ENCODE data around the gene CNNM1. TPM values are rescaled to one million over a fixed set of nuclear protein-coding genes. Genes with fewer than 3 reads are reported as not detected.

Gene CNNM1
- total RNA-seq, 1 donor from 2014 or later = 2.5 TPM

DNA sequence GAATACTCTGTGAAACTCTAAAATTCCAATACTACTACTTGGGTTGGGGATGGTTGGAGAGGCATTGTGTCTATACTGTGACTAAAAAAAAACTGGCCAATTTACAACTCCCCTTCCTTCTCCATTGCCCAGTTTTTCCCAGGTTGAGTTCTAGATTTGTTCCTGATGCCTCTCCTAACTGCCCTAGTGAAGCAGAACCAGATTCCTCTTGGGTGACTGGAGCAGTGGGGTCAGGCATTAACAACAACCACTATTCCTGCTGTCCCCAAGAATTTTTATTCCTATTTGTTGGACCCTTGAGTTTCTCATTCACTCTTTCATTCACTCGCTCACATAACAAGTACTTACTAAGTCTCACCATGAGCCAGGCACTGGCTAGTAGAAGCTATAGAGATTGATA is 95.5 kb downstream of the CNNM1 start:
- Histone ChIP-seq H3K79me2 (ENCODE audit: insufficient read depth, low read length) (peaks cover 38% of the 10 kb centered on the region), H3K9ac (ENCODE audit: low read length) (no peak overlapping the region), H3K9me3 (ENCODE audit: insufficient read depth, low read depth, low read length) (no peaks in the 10 kb centered on the region), H3K27me3 (ENCODE audit: insufficient read depth, low read length) (no peaks in the 10 kb centered on the region), H3K36me3 (ENCODE audit: insufficient read depth, low read length) (peaks cover 6% of the 10 kb centered on the region), H2AFZ (ENCODE audit: low read depth, low read length) (no peak overlapping the region), H3K27ac (ENCODE audit: low read depth, low read length) (no peak overlapping the region), H3K4me3 (ENCODE audit: insufficient read depth, low read depth, low read length) (no peak overlapping the region), H4K20me1 (ENCODE audit: insufficient read depth, low read length) (peaks cover 16% of the 10 kb centered on the region), H3K4me1 (ENCODE audit: insufficient read depth, low read length) (peaks cover 2% of the 10 kb centered on the region), H3K4me2 (ENCODE audit: low read length) (no peak overlapping the region)
- DNase-seq (ENCODE audit: low read depth) = no peak
- Mint-ChIP-seq H3K36me3 (ENCODE audit: low read depth, unreplicated experiment) (peaks cover 6% of the 10 kb centered on the region), H3K4me3 (ENCODE audit: unreplicated experiment) (no peak overlapping the region), H3K27me3 (ENCODE audit: low read depth, unreplicated experiment) (no peaks in the 10 kb centered on the region), H3K4me1 (ENCODE audit: low read depth, unreplicated experiment) (peaks cover 8% of the 10 kb centered on the region), H3K27ac (ENCODE audit: unreplicated experiment) (no peak overlapping the region), H3K9me3 (ENCODE audit: unreplicated experiment) (no peaks in the 10 kb centered on the region)
- TF ChIP-seq, protein P1, sequence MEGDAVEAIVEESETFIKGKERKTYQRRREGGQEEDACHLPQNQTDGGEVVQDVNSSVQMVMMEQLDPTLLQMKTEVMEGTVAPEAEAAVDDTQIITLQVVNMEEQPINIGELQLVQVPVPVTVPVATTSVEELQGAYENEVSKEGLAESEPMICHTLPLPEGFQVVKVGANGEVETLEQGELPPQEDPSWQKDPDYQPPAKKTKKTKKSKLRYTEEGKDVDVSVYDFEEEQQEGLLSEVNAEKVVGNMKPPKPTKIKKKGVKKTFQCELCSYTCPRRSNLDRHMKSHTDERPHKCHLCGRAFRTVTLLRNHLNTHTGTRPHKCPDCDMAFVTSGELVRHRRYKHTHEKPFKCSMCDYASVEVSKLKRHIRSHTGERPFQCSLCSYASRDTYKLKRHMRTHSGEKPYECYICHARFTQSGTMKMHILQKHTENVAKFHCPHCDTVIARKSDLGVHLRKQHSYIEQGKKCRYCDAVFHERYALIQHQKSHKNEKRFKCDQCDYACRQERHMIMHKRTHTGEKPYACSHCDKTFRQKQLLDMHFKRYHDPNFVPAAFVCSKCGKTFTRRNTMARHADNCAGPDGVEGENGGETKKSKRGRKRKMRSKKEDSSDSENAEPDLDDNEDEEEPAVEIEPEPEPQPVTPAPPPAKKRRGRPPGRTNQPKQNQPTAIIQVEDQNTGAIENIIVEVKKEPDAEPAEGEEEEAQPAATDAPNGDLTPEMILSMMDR (IDR thresholded peaks at IDR 0.05; ENCODE audit: insufficient read depth, low read depth, low read length) = no peak
- no peak for TF ChIP-seq EZH2 (IDR thresholded peaks at IDR 0.05; ENCODE audit: insufficient read depth, low read length)
- no peak for FAIRE-seq

DNA sequence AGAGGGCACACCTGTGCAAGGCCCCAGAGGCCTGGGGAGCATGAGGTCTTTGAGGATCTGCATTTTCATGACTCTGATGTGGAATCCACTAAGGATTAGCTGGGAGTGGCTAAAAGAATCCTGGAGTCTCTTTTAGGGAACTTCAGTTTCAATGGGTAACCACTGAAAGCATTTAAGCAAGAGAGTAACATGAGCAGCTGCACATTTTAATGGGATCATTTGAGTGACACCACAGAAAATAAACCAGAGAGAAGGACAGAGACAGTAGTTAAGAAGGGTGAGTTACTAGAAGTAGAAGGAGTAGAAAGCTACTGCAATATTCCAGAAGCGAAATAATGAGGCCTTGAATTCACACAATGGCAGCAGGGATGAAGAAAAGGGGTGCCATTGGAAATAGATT is 96.0 kb downstream of the CNNM1 start:
- DNase-seq (ENCODE audit: low read depth) (no peak), FAIRE-seq (no peak)
- Mint-ChIP-seq H3K36me3 (ENCODE audit: low read depth, unreplicated experiment) (peaks cover 5% of the 10 kb centered on the region), H3K4me1 (ENCODE audit: low read depth, unreplicated experiment) (peaks cover 11% of the 10 kb centered on the region), H3K27ac (ENCODE audit: unreplicated experiment) (no peak overlapping the region), H3K27me3 (ENCODE audit: low read depth, unreplicated experiment) (no peaks in the 10 kb centered on the region), H3K4me3 (ENCODE audit: unreplicated experiment) (no peak overlapping the region), H3K9me3 (ENCODE audit: unreplicated experiment) (no peaks in the 10 kb centered on the region)
- H3K4me1 ChIP-seq (ENCODE audit: insufficient read depth, low read length) = peaks cover 6% of the 10 kb centered on the region
- H2AFZ ChIP-seq (ENCODE audit: low read depth, low read length) = no peak overlapping the region
- no peak for TF ChIP-seq EZH2 (IDR thresholded peaks at IDR 0.05; ENCODE audit: insufficient read depth, low read length)
- TF ChIP-seq, protein P1 (IDR thresholded peaks at IDR 0.05; ENCODE audit: insufficient read depth, low read depth, low read length) = no peak
- H3K27me3 ChIP-seq (ENCODE audit: insufficient read depth, low read length) = no peaks in the 10 kb centered on the region
- H3K9me3 ChIP-seq (ENCODE audit: insufficient read depth, low read depth, low read length) = no peaks in the 10 kb centered on the region
- peaks cover 16% of the 10 kb centered on the region for H4K20me1 ChIP-seq (ENCODE audit: insufficient read depth, low read length)
- no peak overlapping the region for H3K4me2 ChIP-seq (ENCODE audit: low read length)
- H3K27ac ChIP-seq (ENCODE audit: low read depth, low read length) = no peak overlapping the region
- peaks cover 6% of the 10 kb centered on the region for H3K36me3 ChIP-seq (ENCODE audit: insufficient read depth, low read length)
- no peak overlapping the region for H3K4me3 ChIP-seq (ENCODE audit: insufficient read depth, low read depth, low read length)
- H3K79me2 ChIP-seq (ENCODE audit: insufficient read depth, low read length) = peaks cover 44% of the 10 kb centered on the region
- no peak overlapping the region for H3K9ac ChIP-seq (ENCODE audit: low read length)

DNA sequence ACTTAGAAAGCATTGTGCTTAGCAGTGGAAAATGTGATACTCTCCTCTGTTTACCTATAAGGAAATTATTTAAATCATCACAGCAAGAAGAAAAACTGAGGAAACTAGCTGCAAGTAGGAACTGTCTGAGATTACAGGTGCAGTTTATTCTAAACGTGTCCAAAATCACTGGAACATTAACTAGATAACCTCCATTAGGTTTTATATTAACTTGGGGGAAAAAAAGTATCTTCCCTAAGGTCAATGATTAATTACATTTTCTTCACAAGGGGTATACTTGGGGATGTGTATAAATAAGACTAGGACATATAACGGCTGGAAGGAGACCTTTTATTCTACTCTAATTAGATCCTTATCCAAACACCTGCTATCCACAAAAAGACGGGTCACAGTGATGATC is 97.5 kb downstream of the CNNM1 start:
- DNase-seq (ENCODE audit: low read depth) (no peak), FAIRE-seq (no peak)
- H3K9me3 ChIP-seq (ENCODE audit: insufficient read depth, low read depth, low read length) = no peaks in the 10 kb centered on the region
- H3K36me3 ChIP-seq (ENCODE audit: insufficient read depth, low read length) = peaks cover 6% of the 10 kb centered on the region
- H3K79me2 ChIP-seq (ENCODE audit: insufficient read depth, low read length) = peaks cover 50% of the 10 kb centered on the region
- H3K4me1 Mint-ChIP-seq (ENCODE audit: low read depth, unreplicated experiment) = peaks cover 11% of the 10 kb centered on the region
- no peaks in the 10 kb centered on the region for H3K27me3 ChIP-seq (ENCODE audit: insufficient read depth, low read length)
- no peak overlapping the region for H3K9ac ChIP-seq (ENCODE audit: low read length)
- no peak overlapping the region for H3K4me2 ChIP-seq (ENCODE audit: low read length)
- H3K27ac ChIP-seq (ENCODE audit: low read depth, low read length) = no peak overlapping the region
- H3K27ac Mint-ChIP-seq (ENCODE audit: unreplicated experiment) = no peak overlapping the region
- peaks cover 10% of the 10 kb centered on the region for H3K4me1 ChIP-seq (ENCODE audit: insufficient read depth, low read length)
- H2AFZ ChIP-seq (ENCODE audit: low read depth, low read length) = no peak overlapping the region
- H3K4me3 ChIP-seq (ENCODE audit: insufficient read depth, low read depth, low read length) = no peak overlapping the region
- TF ChIP-seq EZH2 (IDR thresholded peaks at IDR 0.05; ENCODE audit: insufficient read depth, low read length) = no peak
- TF ChIP-seq, protein P1 (IDR thresholded peaks at IDR 0.05; ENCODE audit: insufficient read depth, low read depth, low read length) = no peak
- peaks cover 13% of the 10 kb centered on the region for H4K20me1 ChIP-seq (ENCODE audit: insufficient read depth, low read length)
- H3K27me3 Mint-ChIP-seq (ENCODE audit: low read depth, unreplicated experiment) = no peaks in the 10 kb centered on the region
- H3K36me3 Mint-ChIP-seq (ENCODE audit: low read depth, unreplicated experiment) = peaks cover 5% of the 10 kb centered on the region
- no peak overlapping the region for H3K4me3 Mint-ChIP-seq (ENCODE audit: unreplicated experiment)
- H3K9me3 Mint-ChIP-seq (ENCODE audit: unreplicated experiment) = no peaks in the 10 kb centered on the region

Measured in astrocyte (in vitro differentiated cells and primary cell).